GM18511 (cell line): Measurements from ENCODE around the gene MTMR6.

Experiments
- ATAC-seq: cut with Tn5 transposase; IDR thresholded peaks from one replicate; pipeline ENCODE4 v1.9.1; 2021; ENCODE audit warnings: mild to moderate bottlenecking, moderate library complexity; ENCODE audit not compliant: unreplicated experiment

The MTMR6 gene

DNA sequence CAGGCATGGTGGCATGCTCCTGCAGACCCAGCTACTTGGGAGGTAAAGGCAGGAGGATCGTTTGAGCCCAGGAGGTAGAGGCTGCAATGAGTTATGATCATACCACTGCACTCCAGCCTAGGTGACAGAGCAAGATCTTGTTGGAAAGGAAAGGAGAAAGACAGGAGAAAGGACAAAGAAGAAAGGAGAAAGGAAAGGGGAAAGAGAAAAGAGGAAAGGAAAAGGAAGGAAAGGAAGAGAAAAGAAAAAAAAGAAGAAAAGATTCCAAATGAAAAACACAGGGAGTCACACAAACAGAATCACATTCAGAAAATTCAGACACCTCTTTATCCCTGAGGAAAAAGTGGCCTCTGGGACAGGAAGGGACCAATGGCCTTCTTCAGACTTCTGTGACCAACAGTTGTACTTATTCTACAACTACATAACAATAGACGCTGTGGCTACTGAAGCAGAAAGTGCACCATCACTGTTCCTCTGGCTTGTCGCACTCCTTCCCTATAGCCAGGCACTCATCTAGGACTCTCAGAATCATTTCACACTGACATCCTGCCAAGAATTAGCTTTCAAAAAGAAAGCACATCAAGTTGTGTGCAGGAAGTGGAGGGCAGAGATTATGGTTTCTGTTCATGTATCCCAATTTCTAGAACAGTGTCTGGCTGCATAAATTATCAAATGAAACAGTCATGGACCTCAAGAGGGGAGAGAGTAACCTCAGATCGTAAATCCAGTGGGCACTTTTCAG lies 5.9 kb downstream of the MTMR6 start:
- ATAC-seq, result peak; percentile 83

DNA sequence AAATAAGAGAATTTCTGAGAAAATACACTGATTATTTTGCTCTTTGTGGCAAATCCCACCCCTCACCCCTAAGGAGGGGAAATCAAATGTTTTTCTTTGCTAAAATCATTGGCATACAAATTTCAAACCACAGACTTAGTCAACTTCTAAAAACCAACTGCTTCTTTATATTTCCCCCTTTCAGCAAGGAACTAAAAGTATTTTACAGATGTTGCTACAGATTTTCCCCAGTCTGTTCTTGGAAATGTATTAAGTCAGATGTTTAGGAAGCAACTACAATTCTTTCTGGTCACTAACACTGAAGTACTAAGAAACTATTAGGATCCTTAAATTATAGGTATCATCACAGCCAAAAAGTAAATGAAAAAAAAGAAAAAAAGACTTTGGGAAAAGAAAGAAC lies 6.9 kb downstream of the MTMR6 start:
- no peak for ATAC-seq

DNA sequence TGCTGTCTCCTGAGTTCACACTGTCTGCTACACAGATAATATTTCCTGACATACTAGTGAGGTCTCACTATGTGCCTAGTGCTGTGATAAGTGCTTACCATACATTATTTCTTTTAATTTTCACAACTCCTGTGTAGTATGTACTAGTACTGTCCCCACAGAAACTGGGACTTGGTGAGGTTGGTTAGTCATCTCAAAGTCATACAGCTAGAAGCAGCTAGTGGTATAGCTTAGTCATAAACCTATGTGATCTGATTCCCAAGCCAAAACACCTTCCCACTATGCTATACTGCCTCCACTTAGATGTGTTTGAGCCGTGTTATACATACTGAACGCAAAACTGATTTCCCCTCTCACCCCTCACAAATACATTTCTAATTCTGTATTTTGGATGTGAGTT lies 10.5 kb downstream of the MTMR6 start:
- ATAC-seq, result no peak

DNA sequence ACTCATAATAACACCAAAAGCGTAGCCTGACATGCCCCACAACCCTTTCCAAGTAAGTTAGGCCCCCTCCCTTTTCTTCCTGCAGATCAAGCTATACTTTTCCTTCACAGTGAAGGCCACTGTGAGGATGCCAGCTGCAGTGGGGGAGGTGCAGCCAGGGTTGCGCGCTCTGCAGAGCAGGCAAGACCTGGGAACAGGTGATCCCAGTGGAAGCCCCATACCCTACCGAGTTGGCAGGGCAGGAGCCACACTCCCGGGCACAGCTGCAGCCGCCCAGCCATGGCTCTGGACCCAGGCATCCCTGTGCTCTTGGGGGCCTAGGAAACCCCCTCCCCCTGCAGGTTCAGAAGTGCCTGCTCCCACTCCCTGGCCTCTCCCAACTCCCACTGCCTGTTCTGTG lies 18.7 kb downstream of the MTMR6 start:
- no peak for ATAC-seq

DNA sequence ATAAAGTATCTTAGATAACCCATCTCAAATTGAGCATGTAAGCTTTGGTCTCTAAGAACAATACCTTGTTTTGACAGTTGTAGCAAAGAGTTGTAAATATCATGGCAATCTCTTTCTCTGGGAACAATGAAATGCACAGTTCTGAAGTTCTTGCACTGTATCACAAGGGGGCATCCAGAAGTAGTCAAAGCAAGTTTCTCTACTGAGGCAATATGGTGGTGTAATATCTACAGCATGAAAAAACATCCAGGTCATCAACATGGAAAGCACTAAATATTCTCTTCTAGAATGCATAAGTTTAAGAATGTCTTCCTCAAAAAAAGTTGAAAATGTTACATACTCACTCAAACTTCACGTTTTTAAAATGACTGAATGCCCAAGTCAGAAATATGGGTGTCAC lies 19.6 kb downstream of the MTMR6 start:
- no peak for ATAC-seq

DNA sequence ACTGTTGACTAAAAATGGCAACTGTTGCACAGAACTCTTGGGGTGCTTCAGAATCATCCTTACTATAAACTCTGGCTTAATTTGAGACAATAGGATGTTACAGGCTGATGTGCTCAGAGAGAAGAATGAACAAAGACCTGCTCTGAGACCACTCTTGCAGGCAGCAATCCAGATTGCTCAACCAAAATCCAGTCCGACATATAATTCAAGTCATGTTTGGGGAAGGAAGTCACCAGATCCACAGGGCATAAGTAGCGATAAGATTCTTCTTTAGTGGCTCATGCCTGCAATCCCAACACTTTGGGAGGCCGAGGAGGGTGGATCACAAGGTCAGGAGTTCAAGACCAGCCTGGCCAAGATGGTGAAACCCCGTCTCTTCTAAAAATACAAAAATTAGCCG lies 20.6 kb downstream of the MTMR6 start:
- no peak for ATAC-seq

DNA sequence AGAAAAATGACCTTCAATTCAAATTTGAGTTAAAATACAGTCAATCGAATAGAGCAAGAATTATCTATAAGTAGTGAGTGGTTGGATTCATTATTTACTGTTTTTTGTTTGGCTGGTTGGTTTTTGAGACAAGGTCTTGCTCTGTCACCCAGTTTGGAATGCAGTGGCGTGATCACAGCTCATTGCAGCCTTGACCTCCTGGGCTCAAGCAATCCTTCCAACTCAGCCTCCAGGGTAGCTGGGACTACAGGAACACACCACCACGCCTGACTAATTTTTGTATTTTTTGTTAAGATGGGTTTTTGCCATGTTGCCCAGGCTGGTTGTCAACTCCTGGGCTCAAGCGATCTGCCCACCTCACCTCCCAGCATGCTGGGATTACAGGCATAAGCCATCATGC lies 25.0 kb downstream of the MTMR6 start:
- no peak for ATAC-seq

DNA sequence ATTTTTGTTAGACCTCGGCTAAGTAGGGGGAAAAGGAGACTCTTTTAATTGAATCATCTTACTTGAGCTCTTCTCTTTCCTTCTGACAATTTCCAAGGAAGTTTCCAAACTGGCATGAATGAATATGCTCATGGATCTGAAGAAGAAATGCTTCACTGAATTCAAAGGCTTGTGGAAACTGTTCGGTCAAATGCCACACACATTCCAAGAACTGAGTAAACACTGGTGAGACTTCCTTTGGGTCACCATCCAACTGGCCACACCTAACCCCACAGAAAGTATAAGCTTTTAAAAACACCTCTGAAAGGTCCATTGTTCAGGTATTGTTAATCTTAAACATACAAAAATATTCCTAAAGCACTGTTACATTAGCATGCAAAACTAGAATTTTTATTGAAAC lies 33.6 kb downstream of the MTMR6 start:
- ATAC-seq, result no peak

DNA sequence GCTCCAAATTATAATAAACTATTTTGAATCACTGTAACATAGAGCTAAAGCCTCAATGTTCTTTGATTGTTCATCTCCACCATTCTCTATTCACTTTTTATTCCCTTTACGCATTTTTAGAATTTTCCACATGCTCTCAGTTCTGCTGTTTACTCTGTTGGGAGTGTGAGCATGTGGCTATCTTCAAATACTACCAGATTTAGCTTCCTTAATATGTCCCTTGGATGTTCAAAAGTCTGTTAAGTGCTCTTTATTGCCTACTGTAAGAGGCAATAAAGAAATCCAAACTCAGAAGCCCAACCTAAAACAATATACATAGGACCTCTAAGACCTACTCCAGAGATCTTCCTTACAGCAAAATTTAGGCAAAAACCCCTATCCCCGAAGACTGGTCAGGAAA lies 34.5 kb downstream of the MTMR6 start:
- no peak for ATAC-seq

DNA sequence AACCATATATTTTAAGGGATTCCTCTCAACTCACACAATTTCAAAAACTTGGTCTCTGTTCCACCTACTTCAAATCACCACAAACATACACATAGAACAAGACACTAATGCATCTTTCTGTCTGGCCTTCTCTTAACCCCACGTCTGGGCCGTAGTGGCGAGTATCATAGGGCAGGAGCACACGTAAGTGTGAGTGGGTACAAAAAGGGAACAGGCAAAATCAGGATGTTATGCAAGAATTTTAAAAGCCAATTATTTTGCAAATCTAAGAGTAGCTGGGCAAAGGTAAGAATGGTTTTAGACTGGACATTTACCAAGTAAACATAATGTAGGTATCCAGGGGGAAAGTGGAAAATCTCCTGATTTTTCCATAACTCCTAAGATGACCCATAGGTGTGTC lies 35.1 kb downstream of the MTMR6 start:
- no peak for ATAC-seq

DNA sequence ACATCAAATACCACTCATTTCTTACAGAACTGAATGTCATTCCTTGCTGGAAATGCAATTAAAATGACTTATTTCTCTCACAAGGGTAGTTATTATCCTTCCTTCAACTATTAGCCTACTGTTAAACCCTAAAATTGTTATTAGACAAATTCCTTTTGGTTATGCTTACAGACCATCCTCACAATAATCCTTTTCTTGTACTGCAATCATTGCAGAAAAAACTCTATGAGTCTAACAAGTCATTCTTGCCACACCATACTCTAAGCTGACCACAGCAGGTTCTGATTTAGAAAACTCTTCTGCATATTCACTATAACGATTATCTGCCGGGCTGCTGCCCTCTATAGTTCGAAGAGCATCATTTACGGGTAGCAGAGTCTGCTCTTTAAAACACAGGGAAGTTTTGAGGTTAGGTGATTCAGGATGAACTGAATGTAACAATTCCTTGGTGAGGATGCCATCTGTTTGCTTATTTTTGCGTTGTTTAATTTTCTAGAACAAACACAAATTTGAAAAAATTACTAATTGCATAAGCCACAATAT lies 38.2 kb downstream of the MTMR6 start:
- no peak for ATAC-seq

DNA sequence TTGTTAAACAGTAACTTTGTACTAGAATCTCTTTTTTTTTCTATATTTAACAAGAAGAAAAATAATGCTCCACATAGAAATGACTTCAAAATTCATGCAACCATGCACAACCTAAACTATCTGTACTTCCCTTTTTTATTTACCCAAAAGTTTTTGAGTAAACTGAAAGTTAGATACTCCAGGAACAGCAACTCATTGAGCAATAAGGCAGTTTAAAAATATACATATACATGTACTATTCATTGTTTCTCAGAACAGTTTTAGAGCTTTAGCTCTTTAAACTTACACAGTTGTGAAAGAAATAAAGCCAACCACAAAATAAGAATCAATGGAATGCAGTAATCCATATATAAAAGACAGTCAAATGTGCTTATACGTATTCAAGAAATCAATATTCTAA lies 39.2 kb downstream of the MTMR6 start:
- ATAC-seq, result no peak

DNA sequence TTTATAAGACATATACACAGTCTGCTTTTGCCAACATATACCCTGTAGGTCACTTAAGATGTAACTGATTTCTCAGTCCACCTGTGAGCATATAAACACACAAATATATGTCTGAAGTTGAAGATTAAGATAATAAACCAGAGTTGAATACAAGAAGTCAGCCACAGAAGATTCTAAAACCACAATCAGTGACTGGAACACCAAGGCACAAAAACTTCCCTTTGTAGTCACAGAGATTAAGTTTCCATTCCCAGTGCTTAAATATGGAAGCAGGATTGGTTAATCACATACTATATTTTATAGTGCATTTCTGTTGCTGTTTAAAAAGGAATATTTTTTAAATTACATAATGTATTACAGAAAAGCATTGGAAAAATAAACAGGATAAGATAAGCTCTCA lies 39.9 kb downstream of the MTMR6 start:
- no peak for ATAC-seq

DNA sequence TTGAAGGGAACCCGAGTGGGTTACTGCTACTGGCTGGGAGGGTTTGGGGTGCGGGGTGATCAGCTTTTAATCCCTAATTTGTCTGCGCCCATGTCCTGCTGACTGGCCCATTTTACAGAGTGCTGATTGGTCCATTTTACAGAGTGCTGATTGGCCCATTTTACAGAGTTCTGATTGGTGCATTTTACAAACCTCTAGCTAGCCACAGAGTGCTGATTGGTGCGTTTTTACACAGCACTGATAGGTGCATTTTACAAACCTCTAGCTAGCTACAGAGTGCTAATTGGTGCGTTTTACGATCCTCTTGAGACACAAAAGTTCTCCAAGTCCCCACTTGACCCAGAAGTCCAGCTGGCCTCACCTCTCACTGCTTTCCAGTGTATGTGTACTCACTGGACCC lies 43.2 kb downstream of the MTMR6 start:
- no peak for ATAC-seq

DNA sequence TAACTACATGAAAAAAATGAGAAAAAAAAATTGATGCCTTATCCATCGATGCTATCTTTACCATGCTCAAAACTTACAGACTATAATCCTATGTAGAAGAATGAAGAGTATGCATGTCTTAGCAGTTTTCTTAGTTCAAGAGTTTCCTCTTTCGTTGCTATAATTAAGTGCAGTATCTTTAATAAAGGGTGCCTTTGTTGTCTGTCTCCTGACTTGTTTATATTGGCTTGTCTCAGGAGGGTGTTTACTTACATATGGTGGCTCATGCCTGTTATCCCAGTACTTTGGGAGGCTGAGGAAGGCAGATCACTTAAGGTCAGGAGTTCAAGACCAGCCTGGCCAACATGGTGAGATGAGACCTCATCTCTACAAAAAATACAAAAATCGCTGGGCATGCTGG lies 44.3 kb downstream of the MTMR6 start:
- ATAC-seq, result no peak

DNA sequence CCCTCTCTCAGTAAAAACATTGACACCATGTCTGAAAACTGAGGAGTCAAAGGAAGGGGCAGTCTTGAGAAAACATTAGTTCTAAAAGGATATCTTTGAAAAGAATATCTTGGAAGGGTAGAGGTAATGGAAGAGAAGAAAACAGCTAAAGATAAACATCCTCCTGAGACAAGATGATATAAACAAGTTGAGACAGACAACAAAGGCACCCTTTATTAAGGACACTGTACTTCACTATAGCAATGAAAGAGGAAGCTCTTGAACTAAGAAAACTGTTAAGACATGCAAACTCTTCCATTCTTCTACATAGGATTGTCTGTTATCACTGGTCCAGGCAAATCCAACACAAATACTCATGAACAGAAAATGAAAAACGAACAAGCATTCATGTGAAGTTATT lies 46.3 kb downstream of the MTMR6 start:
- no peak for ATAC-seq

DNA sequence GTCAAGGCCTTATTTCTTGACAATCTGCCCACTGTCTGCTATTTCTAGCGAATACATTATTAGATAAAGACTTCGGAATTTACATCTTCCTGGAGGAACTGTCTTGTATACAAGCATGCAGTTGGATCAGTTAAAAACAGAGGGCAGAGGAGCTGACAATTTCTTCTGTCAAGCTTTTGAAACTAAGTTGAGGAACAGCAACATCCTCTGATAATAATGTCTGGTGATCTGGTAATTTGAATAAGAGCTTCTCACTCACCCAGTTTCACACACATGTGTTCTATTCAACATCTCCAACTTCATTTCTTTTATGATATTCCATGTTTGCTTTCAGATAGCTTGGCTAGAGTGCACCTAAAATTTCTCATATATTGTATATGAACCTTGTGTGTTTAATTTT lies 50.2 kb downstream of the MTMR6 start:
- ATAC-seq, result no peak

DNA sequence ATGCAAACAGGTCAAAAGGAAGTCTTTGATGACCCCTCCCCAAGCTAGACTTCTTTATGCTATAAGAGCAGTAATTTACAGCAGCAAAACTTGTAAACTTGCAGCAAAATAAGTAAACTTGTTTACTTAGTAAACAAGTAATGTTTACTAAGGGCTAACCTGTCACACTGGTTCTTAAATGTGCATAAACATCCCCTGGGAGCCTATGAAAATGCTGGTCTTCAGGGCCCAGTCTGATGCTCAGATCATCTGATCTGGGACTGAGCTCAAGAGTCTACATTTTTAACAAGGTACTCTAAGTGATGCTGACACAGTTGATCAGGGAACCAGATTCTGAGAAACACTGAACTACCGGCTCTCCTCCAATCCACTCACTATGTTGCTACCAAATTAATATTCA lies 53.4 kb downstream of the MTMR6 start:
- ATAC-seq, result no peak

DNA sequence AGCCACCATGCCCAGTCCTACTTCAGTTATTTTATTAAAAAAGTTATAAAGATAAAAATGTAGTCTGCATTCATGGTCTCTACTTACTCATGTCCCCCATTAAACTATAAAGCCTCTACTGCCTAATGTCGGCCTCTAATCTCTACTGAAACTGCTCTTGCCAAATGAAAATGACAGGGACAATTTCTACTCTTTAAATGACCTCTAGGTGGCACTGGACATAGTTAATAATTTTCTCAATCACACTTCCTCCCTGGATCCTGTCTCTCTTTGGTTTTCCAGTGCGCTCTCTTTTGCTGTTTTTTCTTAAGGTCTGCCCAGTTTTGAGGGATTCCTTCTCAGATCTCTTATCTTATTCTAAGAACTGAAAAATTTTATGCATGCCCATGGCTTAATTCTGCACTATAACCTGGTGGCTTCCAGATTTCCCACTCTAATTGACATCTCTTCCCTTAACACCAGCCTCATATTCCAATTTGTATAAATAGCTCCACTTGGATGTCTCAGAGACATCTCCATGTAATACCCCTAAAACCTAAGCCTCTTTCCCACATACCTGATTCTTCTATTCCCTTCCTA lies 54.3 kb downstream of the MTMR6 start:
- peak; percentile 50 for ATAC-seq

DNA sequence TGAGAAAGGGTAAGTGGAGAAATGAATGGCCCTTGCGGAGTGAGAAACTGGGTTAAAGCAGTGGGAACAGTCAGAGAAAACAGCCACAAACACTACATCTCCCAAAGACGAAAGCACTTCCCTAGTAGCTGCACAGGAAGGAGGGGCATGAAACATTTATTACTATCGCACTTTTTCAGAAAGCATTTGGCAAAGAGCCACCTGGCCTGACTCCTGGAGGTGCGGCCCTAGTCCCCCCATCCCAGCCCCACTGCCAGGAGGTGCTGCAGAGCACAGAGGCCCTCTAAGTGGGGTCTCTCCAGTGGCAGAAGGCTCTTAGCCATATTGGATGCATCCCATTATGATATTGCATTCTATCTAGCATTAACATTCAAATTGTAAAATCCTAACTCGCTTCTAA lies 55.8 kb downstream of the MTMR6 start:
- ATAC-seq, result no peak

DNA sequence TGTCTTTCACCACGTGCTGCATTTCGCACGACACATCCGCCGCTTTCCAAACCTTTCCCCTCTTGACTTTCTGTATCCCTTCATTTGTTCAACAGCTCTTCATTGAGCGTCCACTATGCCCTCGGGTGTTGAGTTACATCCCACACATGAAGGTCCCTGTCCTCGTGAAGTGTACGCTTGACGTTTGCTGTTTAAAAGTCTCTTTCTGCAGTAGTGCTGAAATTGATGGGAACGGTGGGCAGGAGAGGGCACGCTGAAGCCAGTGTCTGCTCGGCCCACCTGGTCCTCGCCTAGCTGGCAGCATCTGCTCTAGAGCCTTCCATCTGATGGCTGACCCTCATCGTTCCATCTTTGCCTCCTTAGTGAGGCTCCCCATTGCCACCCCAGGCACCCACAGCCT lies 59.6 kb downstream of the MTMR6 start:
- no peak for ATAC-seq

DNA sequence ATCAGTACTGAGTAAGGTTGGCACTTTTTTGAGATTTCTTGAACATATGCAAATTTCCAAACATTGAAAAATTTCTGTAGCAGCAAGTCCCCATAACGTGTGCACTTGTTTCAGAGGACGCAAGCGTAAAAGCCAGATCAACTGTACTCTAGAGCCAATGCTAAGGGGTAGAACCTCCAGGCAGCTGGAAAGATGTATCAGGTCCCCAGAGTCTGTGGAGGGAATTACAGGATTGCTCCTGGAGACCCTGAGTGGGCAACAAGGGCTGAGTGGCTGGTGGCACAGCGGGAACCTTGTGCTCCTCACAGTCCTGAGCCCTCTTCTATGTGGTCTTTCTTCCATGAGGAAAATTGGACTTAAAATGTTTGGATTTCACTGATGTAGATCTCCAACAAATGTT lies 61.3 kb downstream of the MTMR6 start:
- ATAC-seq, result no peak

DNA sequence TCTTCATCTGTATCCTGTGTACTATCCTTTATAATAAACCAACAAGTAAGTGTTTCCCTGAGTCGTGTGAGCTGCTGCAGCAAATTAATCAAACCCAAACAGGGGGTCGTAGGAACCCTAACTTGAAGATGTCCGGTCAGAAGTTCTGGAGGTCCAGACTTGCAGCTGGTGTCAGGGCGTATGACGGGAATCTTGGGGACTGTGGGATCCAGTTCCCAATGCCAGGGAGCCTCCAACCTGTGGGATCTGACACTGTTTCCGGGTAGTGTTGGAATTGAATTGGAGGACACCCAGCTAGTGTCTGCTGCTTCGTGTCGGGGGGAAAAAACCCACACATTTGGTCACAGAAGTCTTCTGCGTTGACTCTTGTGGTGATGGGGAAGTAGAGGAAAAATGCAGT lies 63.1 kb downstream of the MTMR6 start:
- no peak for ATAC-seq
